IPS DF 4.7 (cell line): ENCODE results near the gene ADIPOQ.
"Not testable (repeated sequence)": the region's sequence is repeated elsewhere in the genome, so short reads cannot be mapped to it uniquely, and the experiment has no call there.

ENCODE experiments used
- DNase-seq: peaks from one replicate; pipeline ENCODE4 v3.0.0-alpha.2; 2013; ENCODE audit warnings: low spot score; ENCODE audit errors: extremely low read depth

Gene ADIPOQ

GRCh38 chr3:186870421-186871201, 28.1 kb downstream of the ADIPOQ start:
- DNase-seq, result no peak

GRCh38 chr3:186871403-186871924, 29.0 kb downstream of the ADIPOQ start:
- no peak for DNase-seq

GRCh38 chr3:186873796-186874195, 31.3 kb downstream of the ADIPOQ start:
- DNase-seq, result not testable (repeated sequence)

- DNase-seq, result not testable (repeated sequence)
These were observed 31.7 kb downstream of the ADIPOQ start for GRCh38 chr3:186874216-186874615.

GRCh38 chr3:186874841-186875240, 32.3 kb downstream of the ADIPOQ start:
- not testable (repeated sequence) for DNase-seq

- no peak for DNase-seq
These were observed 33.2 kb downstream of the ADIPOQ start for GRCh38 chr3:186875708-186876107.

GRCh38 chr3:186879781-186880180, 37.3 kb downstream of the ADIPOQ start:
- no peak for DNase-seq

- DNase-seq, result no peak
These were observed 37.9 kb downstream of the ADIPOQ start for GRCh38 chr3:186880406-186880805.

- no peak for DNase-seq
These were observed 39.6 kb downstream of the ADIPOQ start for GRCh38 chr3:186882150-186882524.

GRCh38 chr3:186882881-186883685, 40.6 kb downstream of the ADIPOQ start:
- no peak for DNase-seq

GRCh38 chr3:186883686-186884058, 41.2 kb downstream of the ADIPOQ start:
- no peak for DNase-seq

GRCh38 chr3:186884868-186885267, 42.4 kb downstream of the ADIPOQ start:
- not testable (repeated sequence) for DNase-seq

GRCh38 chr3:186886202-186886981, 43.9 kb downstream of the ADIPOQ start:
- DNase-seq, result no peak

GRCh38 chr3:186887507-186887938, 45.0 kb downstream of the ADIPOQ start:
- DNase-seq, result not testable (repeated sequence)

- DNase-seq, result no peak
These were observed 46.1 kb downstream of the ADIPOQ start for GRCh38 chr3:186888569-186888968.

- not testable (repeated sequence) for DNase-seq
These were observed 47.2 kb downstream of the ADIPOQ start for GRCh38 chr3:186889698-186890097.

- DNase-seq, result no peak
These were observed 48.4 kb downstream of the ADIPOQ start for GRCh38 chr3:186890911-186891310.

GRCh38 chr3:186893071-186893470, 50.6 kb downstream of the ADIPOQ start:
- DNase-seq, result not testable (repeated sequence)

- no peak for DNase-seq
These were observed 52.9 kb downstream of the ADIPOQ start for GRCh38 chr3:186895406-186895805.

- DNase-seq, result no peak
These were observed 53.5 kb downstream of the ADIPOQ start for GRCh38 chr3:186896006-186896405.

GRCh38 chr3:186896875-186897274, 54.4 kb downstream of the ADIPOQ start:
- no peak for DNase-seq
